GM23248 (cell line): Measurements from ENCODE around the gene CCDC197. TPM values are rescaled to one million over a fixed set of nuclear protein-coding genes. Genes with fewer than 3 reads are reported as not detected.

ENCODE experiments used
- DNase-seq: peaks from one replicate; pipeline ENCODE4 v3.0.0-alpha.2; 2015
- H2AFZ ChIP-seq: fragments of 200-600 bp; sonication (generic); 2 replicates; pipeline ENCODE4 v1.6.1; 2016; ENCODE audit warnings: antibody characterized with exemption
- H3F3A ChIP-seq: fragments of 200-600 bp; sonication (generic); 2 replicates; pipeline ENCODE4 v1.6.1; 2016; ENCODE audit warnings: mild to moderate bottlenecking, antibody characterized with exemption, mixed run types; ENCODE audit not compliant: insufficient read depth
- H3K27ac ChIP-seq: fragments of 200-600 bp; sonication (generic); 2 replicates; pipeline ENCODE4 v1.5.1; 2016; ENCODE audit warnings: mild to moderate bottlenecking
- H3K27me3 ChIP-seq: fragments of 200-600 bp; sonication (generic); replicated peaks from 2 replicates; pipeline ENCODE4 v1.6.1; 2016; ENCODE audit warnings: mild to moderate bottlenecking; ENCODE audit not compliant: insufficient read depth
- H3K36me3 ChIP-seq: fragments of 200-600 bp; sonication (generic); 2 replicates; pipeline ENCODE4 v1.6.1; 2016; ENCODE audit warnings: low read depth, mild to moderate bottlenecking
- H3K4me1 ChIP-seq: fragments of 200-600 bp; sonication (generic); 2 replicates; pipeline ENCODE4 v1.6.1; 2016; ENCODE audit warnings: mild to moderate bottlenecking; ENCODE audit not compliant: insufficient read depth
- H3K4me2 ChIP-seq: fragments of 200-600 bp; sonication (generic); one replicate; pipeline ENCODE4 v1.6.1; 2016; ENCODE audit warnings: mild to moderate bottlenecking; ENCODE audit not compliant: unreplicated experiment
- H3K4me3 ChIP-seq: fragments of 200-600 bp; sonication (generic); 2 replicates; pipeline ENCODE4 v1.5.1; 2016; ENCODE audit warnings: mild to moderate bottlenecking
- H3K79me2 ChIP-seq: fragments of 200-600 bp; sonication (generic); 2 replicates; pipeline ENCODE4 v1.6.1; 2016; ENCODE audit warnings: mild to moderate bottlenecking; ENCODE audit not compliant: insufficient read depth
- H3K9ac ChIP-seq: fragments of 200-600 bp; sonication (generic); 2 replicates; pipeline ENCODE4 v1.6.1; 2016; ENCODE audit warnings: mild to moderate bottlenecking
- H3K9me2 ChIP-seq: fragments of 200-600 bp; sonication (generic); 2 replicates; pipeline ENCODE4 v1.6.1; 2016; ENCODE audit warnings: mixed run types, mild to moderate bottlenecking, moderate library complexity; ENCODE audit not compliant: insufficient read depth
- H3K9me3 ChIP-seq: fragments of 200-600 bp; sonication (generic); one replicate; pipeline ENCODE4 v1.6.1; 2017; ENCODE audit warnings: low read depth
- H4K20me1 ChIP-seq: fragments of 200-600 bp; sonication (generic); 2 replicates; pipeline ENCODE4 v1.6.0; 2016; ENCODE audit not compliant: insufficient read depth
- EZH2 ChIP-seq: fragments of 200-600 bp; sonication (generic); IDR thresholded peaks from 2 replicates; pipeline ENCODE4 v1.6.1; 2018; ENCODE audit warnings: antibody characterized with exemption, mild to moderate bottlenecking; ENCODE audit not compliant: insufficient read depth, poor library complexity, severe bottlenecking
- EZH2phosphoT487 ChIP-seq: fragments of 200-600 bp; sonication (generic); IDR thresholded peaks from 2 replicates; pipeline ENCODE4 v1.6.1; 2018; ENCODE audit warnings: antibody characterized with exemption, moderate library complexity, mild to moderate bottlenecking, low read depth; ENCODE audit not compliant: insufficient read depth
- WGBS, 2 experiments: methylation state at CpG; one replicate each; pipeline ENCODE4 v1.1.6; 2015 to 2017; ENCODE audit warnings: low lambda C conversion rate in 2 of 2, low coverage in 1 of 2; ENCODE audit errors: missing lambda C conversion rate in 2 of 2; 5-methylcytosine and 5-hydroxymethylcytosine counted together
- in situ Hi-C: fragments of 300-500 bp; cut with MboI; formaldehyde crosslinking; loops from 2 replicates; pipeline ENCODE4 v1.15.0; 2020
- polyA plus RNA-seq: library from polyadenylated mRNA; unstranded; fragments of >200 nt; fragmentation: Nextera tagmentation; extraction: Ambion mirVana; gene quantifications from 2 replicates; pipeline ENCODE4 v1.2.1, GENCODE V29; 2016
- total RNA-seq: library from RNA; depleted of rRNA; stranded (reverse); fragments of >200 nt; shearing (Covaris generic); gene quantifications from 2 replicates; pipeline ENCODE4 v1.2.3, GENCODE V29; 2014

CCDC197 gene
- total and polyA plus RNA-seq, 2 experiments from 2014 or later: not detected

DNA sequence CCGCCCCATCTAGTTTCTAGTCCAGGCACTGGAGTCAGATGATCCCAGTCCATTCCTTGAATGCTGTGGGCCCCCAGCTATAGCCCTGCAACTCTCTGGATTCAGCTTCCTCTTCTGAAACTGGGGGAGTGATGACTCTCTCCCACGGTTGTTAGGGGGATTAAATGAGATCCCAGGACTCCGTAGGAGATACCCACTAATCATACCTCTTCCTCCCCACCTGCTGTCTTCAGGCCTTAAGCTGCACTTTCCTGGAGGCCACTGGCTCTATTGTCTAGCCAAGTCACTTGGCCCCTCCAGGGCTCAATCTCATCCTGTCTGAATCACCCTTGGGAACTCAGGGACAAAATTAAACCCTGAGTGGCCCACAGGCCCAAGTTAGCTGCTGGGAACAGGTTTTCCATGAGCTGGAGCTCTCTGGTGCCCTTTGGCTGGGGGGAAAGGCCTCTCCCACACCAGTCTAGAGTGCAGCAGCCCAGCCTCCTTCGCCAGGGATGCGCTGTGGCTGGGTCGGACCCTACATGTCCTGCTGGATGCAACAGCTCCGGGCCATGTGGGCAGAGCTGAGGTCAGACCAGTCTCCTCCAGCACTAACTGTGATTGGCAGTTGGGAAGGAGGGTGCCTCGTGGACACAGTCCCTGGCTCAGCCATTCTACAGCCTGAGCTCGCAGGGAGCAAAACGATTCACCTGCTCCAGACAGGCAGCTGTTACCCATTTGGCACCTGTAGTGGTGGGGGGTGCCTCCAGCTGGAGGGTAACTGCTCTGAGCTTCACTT lies 14.7 kb upstream of the CCDC197 start:
- Histone ChIP-seq H3K36me3 (no peaks in the 10 kb centered on the region), H3K9me2 (no peaks in the 10 kb centered on the region), H3K9ac (no peak overlapping the region), H3K4me1 (peaks cover 20% of the 10 kb centered on the region), H3K27me3 (0 out of 2 replicates have a peak, but pooled peaks cover 2% of the 10 kb centered on the region), H3F3A (peaks cover 8% of the 10 kb centered on the region; the same call in 1 of the 2 replicates), H3K9me3 (no peaks in the 10 kb centered on the region), H4K20me1 (no peaks in the 10 kb centered on the region), H3K4me3 (no peak overlapping the region), H3K4me2 (no peak overlapping the region), H2AFZ (no peak overlapping the region), H3K79me2 (no peaks in the 10 kb centered on the region), H3K27ac (no peak overlapping the region)
- TF ChIP-seq EZH2 (no peak), EZH2phosphoT487 (no peak)
- WGBS, 2 experiments: 80 to 86% methylated on average over 10 of the region's 10 CpGs
- in situ Hi-C loops: no loop called here
- no peak for DNase-seq

DNA sequence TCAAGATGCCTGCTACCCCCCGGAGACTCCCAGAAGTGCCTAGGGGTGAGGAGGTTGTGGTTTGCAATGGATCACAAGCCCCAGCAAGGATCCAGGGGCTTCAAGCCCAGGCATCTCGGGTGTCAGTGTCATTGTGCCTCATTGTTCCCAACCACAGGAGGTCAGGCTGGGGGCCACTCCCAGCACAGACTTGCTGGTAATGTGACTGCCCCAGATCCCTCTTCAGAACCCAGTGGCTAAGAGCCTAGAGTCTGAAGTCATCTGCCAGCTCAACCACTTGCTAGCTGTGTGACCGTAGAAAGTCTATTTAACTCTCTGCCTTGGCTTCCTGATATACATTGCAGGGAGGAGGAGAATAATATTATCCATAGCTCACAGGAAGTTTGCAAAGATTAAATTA lies 13.0 kb upstream of the CCDC197 start:
- no peaks in the 10 kb centered on the region for H3K27me3 ChIP-seq
- 26 to 32% methylated on average over 3 of the region's 3 CpGs for WGBS, 2 experiments
- H3K79me2 ChIP-seq: no peaks in the 10 kb centered on the region
- in situ Hi-C loops: no loop called here
- H2AFZ ChIP-seq: no peak overlapping the region
- no peaks in the 10 kb centered on the region for H3K36me3 ChIP-seq
- DNase-seq: peak; percentile 84
- H3K4me3 ChIP-seq: no peak overlapping the region
- no peaks in the 10 kb centered on the region for H4K20me1 ChIP-seq
- no peaks in the 10 kb centered on the region for H3K9me3 ChIP-seq
- TF ChIP-seq EZH2 (no peak), EZH2phosphoT487 (no peak)
- peaks cover 8% of the 10 kb centered on the region; the same call in 1 of the 2 replicates for H3F3A ChIP-seq
- 0 out of 2 replicates have a peak overlapping the region, but pooled peaks have one; percentile 0 for H3K27ac ChIP-seq
- no peak overlapping the region for H3K9ac ChIP-seq
- H3K9me2 ChIP-seq: no peaks in the 10 kb centered on the region
- peaks cover 20% of the 10 kb centered on the region for H3K4me1 ChIP-seq
- H3K4me2 ChIP-seq: no peak overlapping the region

DNA sequence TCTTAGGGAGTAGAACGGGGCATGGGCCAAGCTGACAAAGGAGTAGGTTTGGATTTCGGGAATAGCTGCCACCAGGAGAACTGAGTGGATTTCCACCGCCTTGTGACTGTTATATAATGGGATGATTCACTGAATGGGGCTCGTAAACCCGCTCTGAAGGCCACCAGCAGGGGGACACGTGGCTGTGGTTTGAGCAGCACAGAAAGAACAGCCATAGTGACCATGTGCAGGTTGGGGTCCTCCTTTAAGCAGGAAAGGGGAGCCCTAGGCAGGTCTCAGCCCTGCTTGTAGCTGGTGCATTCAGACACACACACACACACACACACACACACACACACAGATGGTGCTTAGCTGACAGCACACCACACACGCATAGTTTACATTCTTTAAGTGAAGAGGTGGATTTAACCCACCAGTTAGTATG lies 12.1 kb upstream of the CCDC197 start:
- H3K4me2 ChIP-seq: peak overlapping the region; percentile 36
- H3K4me3 ChIP-seq: no peak overlapping the region
- peaks cover 20% of the 10 kb centered on the region for H3K4me1 ChIP-seq
- DNase-seq: peak; percentile 85
- H3K9me2 ChIP-seq: no peaks in the 10 kb centered on the region
- in situ Hi-C loops: no loop called here
- peaks cover 8% of the 10 kb centered on the region; the same call in 1 of the 2 replicates for H3F3A ChIP-seq
- H3K27me3 ChIP-seq: no peaks in the 10 kb centered on the region
- no peaks in the 10 kb centered on the region for H3K36me3 ChIP-seq
- no peaks in the 10 kb centered on the region for H3K79me2 ChIP-seq
- H3K9ac ChIP-seq: no peak overlapping the region
- H2AFZ ChIP-seq: no peak overlapping the region
- H3K27ac ChIP-seq: peak overlapping the region; percentile 17; the same call in 1 of the 2 replicates
- TF ChIP-seq EZH2 (no peak), EZH2phosphoT487 (no peak)
- 3 to 8% methylated on average over 7 of the region's 7 CpGs for WGBS, 2 experiments
- no peaks in the 10 kb centered on the region for H3K9me3 ChIP-seq
- no peaks in the 10 kb centered on the region for H4K20me1 ChIP-seq

DNA sequence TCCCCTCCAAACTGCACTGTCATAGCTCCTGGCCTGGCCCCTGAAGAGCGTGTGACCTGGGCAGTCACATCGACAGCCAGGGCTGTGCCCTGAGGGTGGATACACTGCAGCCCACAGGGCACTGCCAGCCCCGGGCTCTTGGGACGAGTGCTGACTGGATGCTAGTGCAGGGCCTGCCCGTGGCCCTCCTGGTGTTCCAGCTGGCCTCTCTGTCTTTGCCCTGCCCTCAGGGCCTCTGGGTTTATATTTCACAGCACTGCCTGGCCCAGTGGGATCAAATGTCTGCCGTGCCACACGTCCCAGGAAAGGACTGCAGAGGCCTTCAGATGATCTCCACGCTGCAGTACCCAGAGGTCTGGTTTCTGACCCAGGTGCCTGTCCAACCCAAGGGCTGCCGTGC lies 10.1 kb upstream of the CCDC197 start:
- no peaks in the 10 kb centered on the region for H4K20me1 ChIP-seq
- WGBS, 2 experiments: 83 to 89% methylated on average over 9 of the region's 9 CpGs
- peaks cover 8% of the 10 kb centered on the region; the same call in 1 of the 2 replicates for H3F3A ChIP-seq
- H3K79me2 ChIP-seq: no peaks in the 10 kb centered on the region
- in situ Hi-C loops: no loop called here
- no peaks in the 10 kb centered on the region for H3K27me3 ChIP-seq
- H3K27ac ChIP-seq: no peak overlapping the region
- TF ChIP-seq EZH2phosphoT487 (no peak), EZH2 (no peak)
- no peaks in the 10 kb centered on the region for H3K9me2 ChIP-seq
- H3K4me3 ChIP-seq: no peak overlapping the region
- no peak overlapping the region for H2AFZ ChIP-seq
- H3K9me3 ChIP-seq: no peaks in the 10 kb centered on the region
- peaks cover 20% of the 10 kb centered on the region for H3K4me1 ChIP-seq
- no peak for DNase-seq
- H3K9ac ChIP-seq: no peak overlapping the region
- H3K4me2 ChIP-seq: no peak overlapping the region
- H3K36me3 ChIP-seq: no peaks in the 10 kb centered on the region
